Fibroblast of gingiva (primary cell): ENCODE results near the gene TJP3.

Source experiments
- DNase-seq: peaks from one replicate; pipeline ENCODE4 v3.0.0-alpha.2; 2011; ENCODE audit warnings: low read depth

The TJP3 gene

DNA sequence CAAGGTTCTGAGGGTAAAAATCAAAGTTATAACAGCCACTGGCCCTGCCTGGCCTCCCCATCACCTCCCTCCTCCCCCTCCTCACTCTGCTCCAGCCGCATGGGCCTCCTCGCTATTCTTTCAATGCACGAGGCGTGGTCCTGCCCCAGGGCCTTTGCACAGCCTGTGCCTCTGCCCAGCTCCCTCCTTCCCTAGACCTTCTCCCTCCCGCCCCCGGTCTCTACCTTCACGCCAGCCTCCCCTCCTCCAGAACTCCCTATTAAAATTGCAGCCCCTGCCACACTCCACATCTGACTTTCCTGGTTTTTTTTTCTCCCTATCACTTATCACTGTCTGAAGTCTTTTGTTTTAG lies 60.5 kb downstream of the TJP3 start:
- no peak for DNase-seq

DNA sequence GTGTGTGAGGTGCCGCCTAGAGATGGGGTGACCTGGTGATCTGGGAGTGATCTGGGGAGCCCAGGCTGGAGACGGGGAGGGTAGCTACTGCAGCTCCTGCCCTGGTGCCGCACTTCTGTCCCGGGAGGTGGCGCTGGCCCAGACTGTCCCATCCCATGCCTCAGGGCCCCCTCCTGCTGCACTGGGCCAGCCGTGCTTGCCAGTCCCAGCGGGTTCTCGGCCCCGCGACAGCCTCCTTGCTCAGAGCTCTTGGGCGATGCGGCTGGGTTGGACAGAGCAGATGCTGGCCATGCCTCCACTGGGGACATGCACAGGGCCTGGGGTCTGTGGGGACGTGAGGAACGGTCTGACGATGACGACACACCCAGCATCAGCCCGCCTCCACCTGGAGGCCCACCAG lies 61.3 kb downstream of the TJP3 start:
- no peak for DNase-seq

DNA sequence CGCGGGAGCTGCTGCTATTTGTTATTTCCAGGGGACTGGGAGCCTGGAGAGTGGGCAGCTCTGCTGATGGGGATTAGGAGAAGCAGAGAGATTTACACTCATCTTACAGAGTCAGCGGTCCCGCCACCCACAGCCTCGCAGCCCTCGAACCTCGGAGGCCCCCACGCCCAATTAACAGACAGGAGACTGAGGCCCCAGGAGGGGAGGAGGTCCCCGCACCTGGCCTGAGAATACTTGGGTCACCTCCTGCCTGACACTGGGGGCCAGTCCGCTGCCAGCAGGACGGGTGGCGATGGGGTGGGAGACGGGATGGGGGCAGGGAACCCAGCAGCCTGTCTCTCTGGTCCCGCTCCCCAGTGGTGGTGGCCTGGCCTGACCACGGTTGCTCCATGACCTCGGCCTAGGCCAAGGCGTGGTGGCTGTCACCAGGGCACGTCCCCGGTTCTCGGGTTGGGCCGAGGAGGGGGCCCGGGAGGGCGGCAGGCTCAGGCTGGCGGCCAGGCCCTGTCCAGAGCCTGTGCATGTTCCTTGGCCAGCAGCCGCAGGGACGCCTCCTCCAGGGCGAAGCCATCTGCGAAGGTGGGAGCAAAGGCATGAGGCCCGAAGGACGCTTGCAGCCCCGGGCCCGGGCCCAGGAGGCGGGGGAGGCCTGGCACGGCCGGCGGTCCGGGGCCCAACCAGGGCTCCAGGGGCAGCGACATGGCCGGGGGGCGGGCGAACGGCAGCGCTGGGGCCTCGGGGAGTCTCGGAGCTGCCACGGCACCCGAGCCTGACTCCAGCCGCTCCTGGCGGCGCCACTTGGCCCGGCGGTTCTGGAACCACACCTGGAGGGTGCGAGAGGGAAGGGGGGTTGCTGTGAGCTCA lies 62.2 kb downstream of the TJP3 start:
- no peak for DNase-seq

DNA sequence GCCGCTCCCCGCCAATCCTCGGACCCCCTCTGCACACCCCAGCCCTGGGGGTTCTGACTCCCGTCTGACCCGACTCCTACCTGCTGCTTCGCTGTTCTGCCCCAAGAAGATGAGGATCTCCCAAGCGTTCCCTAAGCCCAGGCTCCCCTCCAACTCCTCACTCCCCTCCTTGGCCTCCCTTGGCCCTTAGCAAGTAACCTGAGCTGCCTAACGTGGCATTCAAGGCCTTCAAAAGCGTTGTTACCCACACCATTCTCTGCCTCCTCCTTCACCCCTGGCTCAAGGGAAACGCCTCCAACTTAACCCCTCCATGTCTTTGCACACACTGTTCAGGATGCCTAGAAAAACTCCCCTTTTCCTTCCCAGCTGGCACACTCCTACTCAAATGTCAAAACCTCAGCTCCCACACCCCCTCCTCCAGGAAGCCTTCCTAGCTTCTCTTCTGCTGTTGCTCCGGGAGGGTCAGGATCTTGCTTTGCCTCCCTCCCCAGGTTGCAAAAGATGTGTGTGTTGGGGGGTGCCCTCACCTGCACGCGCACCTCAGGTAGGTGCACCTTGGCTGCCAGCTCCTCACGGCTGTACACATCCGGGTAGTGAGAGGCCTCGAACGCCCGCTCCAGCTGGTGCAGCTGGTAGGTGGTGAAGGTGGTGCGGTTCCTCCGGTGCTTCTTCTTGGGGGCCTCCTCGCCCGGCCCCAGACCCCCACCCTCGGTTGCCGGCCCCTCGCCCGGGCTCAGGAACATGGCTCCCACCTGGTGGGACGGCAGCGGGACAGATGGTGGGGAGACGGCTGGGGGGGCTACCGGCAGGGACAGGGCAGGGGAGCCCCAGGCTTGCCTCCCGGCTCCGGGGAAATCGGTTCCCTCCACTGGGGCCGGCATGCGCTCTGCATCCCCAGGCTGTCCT lies 63.1 kb downstream of the TJP3 start:
- DNase-seq, result no peak

DNA sequence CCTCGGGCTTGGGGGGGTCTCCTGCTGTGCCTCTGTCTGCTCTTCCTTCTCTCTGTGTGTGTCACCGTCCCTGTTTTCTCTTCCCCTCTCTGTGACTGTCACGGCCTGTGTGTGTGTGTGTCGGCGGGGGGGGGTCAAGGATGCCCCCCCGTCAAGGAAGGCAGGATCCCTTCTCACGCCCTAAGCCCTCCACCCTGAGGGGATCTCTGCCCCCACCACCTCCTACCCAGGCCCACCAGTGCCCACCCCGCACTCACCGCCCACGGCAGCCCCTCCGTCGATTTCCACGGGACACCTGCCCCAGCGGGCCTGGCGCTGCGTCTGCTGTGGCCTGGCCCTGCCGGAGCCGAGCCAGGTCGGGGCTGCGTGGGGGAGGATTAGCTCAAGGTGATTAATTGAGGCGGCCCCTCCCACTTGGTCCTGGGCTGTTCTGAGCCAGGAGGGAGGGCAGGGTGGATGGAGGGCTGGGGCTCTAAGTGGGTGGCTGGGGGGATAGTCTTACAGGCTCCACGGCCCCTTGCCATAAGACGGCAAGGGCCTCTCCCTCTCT lies 63.8 kb downstream of the TJP3 start, which contains the start of gene RAX2:
RAX2 (minus strand) TSS at position 323 of the 550 bp plus-strand sequence. CDS start 486 bp downstream, outside the sequence.
- no peak for DNase-seq

DNA sequence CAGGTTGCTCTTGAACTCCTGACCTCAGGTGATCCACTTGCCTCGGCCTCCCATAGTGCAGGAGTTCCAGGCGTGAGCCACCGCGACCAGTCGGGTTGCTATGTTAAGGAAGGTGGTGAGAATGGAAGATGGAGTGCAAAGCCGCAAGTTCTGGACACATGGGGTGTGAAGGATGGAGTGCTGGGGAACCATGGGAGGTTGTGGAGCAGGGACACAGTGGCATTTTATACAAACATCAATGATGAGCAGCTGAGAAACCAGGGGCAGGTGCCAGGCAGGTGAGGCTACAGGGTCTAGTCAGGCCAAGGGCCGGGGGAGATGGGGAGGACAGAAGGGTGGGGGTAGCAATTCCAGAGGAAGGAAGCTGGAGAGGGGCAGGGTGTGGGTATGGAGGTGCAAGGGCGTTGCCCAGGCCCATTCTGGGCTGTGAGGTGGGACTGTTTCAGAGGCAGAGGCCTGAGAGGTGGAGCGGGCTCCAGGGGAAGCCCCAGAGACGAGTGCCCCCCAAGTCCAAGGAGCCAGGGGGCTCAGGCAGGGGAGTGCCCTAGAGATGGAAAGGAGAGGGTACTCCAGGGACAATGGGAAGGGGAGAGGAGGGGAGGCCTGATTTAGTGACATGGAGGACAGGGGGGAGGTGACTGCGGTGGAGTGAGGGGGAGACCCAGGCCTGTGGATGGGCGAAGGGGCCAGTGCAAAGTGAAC lies 65.8 kb downstream of the TJP3 start:
- no peak for DNase-seq

DNA sequence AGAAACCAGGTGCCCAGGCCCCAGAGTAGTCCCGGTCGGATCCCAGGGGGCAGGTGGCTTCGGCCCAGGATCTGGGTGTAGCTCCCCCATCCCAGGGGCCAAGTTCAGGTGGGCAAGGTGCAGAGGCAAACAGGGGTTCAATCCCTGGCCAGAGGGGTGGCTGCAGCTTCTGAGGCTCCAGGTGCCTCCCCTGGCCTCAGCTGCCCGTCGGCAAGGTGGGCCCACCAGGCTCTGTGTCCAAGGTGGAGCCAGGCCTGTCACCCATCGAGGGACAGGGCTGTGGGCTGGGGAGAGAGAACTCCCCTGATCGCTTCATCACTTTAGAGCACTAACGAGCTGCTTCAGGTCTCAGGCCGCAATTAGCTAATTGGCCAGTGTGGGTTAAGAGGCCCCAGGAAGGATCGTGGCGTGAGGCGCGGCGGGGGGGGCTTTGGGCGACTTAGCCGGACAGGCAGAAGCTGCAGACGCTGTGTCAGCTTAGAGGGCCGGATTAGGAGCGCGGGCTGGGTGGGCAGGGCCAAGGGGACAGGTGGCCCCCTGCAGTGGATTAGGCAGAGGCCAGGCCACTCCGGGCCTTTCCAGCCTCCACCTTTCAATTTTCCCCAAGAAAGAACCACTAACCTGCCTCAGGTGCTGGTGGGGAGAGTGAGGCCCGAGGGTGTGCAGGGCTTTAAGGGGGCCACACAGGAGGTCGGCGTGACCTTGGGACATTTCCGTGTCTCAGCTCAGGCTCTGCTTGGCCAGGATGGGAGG lies 66.6 kb downstream of the TJP3 start:
- no peak for DNase-seq

DNA sequence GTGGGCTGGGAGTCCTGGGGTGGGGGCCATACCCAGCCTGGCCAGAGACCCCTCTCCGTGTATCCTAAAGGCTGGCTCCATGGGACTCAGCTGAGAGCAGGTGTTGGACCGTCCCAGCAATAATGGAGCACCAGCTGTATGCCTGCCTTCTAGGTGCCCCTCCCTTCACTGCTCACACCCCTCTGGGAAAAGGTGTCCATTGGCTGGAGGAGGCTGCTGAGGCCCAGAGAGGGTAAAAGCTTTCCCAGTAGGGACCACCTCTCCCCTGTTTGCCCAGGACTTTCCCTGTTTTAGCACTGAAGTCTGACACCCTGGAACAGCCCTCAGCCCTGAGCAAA lies 67.2 kb downstream of the TJP3 start:
- no peak for DNase-seq

DNA sequence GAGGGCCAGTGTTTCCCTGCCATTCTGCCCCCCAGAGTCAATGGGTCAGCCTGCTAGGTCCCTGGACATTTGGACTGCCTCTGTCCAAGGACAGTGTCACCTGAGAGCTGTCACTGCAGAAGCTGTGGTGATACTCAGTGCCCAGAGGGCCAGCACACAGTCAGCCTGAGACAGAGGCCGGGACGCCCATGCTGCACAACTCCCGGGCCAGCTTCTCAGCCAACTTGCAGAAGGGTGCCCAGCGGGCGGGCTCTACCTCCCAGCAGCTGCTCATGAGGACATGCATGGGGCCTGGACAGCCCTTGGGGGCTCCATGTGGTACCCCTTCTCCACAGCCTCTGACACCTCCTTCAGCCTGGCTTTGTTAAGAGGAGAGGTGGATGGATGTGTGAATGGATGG lies 67.6 kb downstream of the TJP3 start:
- DNase-seq, result no peak

DNA sequence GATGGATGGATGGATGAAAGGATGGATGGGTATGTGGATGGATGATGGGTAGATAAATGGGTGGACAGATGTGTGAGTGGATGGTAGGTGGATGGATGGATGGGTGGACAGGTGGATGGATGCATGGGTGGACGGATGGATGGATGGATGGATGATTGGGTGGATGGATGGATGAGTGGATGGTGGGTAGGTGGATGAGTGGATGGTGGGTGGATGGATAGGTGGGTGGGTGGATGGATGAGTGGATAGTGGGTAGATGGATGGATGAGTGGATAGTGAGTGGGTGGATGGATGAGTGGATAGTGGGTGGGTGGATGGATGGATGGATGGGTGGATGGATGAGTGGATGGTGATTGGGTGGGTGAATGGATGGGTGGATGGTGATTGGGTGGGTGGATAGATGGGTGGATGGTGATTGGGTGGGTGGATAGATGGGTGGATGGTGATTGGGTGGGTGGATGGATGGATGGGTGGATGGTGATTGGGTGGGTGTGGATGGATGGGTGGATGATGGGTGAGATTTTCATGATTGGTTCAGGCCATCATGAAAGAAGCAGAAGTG lies 68.4 kb downstream of the TJP3 start:
- DNase-seq, result no peak

DNA sequence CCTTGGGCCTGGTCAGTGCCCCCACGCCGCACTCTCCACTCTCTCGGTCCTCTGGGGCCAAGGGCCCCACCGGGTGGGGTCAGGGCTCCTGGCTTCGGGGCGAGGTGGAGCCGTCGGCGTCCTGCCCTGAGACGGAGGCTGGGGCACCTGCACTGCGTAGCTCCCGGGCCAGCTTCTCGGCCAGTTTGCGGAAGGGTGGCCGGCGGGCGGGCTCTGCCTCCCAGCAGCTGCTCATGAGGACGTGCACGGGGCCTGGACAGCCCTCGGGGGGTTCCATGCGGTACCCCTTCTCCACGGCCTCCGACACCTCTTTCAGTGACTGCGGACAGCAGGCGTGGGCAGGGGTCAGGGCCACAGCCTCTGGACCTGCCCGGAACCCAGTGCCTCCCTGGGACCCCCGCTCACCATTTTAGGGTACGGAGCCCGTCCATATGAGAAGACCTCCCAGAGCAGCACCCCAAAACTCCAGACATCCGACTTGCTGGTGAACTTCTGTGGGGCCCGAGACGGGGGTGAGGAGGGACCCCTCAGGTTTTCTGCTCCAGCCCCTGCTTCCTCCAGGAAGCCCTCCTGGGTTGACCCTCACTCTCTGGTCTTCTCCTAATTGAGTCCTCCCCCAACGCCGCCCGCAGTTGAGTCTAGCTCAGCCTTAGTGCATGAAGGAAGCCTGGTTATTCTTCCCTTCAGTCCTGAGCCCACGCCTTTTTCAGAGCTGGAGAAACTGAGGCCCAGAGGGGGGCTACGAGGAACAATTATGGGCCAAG lies 70.1 kb downstream of the TJP3 start:
- no peak for DNase-seq

DNA sequence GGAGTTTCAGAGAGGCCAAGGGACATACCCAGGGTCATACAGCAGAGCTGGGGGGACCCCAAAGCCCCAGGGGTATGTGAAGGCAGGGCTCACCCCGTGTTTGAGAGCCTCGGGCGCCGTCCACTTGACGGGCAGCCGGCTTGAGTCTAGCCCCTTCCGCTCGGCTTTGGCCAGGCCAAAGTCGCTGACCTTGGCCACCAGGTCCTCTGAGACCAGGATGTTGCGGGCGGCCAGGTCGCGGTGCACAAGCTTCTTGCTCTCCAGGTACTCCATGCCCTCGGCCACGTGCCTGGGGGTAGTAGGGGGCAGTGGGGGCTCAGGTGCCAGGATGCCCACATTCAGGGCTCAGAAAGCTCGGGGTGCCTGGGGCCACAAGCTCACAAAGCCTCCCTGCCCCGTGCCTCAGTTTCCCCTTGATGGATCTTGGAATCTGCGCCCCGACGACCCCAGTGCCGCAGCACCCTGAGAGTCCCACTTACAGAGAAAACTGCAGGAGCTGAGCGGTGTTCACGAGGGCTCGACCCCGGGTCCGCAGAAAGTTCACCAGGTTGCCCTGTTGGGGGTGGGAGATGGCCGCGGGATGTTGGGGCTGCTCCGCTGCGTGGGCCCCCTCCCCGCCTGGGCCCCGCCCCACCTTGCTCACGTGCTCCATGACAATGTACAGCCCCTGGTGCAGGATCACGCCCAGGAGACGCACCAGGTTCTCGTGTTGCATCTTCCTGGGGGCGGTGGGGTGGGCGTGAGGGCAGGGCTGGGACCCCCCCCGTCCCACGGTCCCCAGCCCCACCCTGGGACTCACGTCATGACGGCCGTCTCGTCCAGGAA lies 70.9 kb downstream of the TJP3 start:
- DNase-seq, result no peak

DNA sequence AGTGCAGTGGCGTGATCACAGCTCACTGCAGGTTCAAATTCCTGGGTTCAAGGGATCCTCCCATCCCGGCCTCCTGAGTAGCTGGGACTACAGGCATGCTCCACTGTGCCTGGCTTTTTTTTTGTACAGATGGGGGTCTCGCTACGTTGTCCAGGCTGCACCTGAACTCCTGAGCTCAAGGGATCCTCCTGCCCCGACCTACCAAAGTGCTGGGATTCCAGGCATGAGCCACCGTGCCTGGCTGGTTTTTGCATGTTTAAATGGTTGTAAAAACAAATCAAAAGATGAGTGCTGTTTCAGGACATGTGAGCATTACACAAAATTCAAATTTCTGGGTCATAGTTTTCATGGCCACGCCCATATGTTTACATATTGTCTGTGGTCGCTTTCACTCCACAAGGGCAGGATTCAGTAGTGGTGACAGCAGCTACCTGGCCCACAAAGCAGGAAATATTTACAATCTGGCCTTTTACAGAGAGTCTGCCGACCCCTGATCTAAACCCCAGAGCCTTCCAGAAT lies 72.7 kb downstream of the TJP3 start:
- DNase-seq, result no peak

DNA sequence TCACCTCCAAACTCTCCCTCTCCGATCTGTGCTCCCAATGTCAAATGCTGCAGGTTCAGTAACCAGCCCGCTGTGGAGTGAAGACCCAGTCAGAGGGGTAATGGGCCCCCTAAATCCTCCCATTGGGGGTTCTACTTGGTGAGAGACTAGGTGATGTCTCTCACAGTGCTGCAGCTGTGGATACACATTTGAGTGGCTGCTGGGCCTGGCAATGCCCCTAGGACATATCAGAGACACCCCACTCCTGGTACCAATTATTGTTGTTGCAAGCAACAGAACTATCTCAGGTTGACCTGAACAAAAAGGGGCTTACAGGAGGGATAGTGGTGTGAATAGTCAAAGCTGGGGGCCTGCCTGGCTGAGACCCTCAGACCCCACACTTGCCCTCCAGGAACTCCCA lies 73.4 kb downstream of the TJP3 start:
- DNase-seq, result no peak

DNA sequence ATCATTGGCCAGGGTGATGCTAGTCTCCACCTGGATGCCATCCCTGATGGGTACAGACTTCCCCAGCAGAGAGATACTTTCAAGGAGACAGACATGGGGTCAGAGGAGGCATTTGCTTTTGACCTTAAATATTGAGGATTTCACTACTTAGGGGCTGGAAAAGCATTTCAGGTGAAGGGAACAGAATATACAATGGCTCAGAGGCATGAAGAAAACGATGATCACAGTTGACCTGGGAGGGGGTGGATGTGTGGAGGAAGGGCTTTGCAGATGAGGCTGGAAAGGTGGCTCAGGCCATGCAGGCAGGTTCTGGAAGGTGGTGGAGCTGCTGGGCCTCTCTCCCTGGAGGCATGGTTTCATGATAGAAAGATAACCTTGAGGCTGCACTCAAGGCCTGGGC lies 74.1 kb downstream of the TJP3 start:
- DNase-seq, result no peak

DNA sequence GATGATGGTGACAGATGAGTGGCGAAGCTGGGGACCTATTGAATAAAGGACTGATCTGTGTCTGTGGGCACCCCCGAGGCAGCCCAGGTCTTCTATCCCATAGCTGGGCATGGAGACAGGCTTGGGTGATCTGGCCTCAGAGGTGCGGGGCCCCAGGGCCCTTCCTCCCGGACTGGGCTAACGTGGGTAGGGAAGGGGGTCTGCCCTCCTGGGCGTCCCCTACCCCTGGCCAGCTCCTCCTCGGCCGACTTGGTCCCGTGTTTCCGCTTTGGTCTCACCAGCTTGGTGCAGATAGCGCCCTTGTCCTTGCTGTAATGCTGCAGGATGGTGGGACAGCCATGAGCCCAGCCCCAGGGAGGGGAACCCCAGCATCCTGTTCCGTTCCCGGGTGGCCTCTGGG lies 74.7 kb downstream of the TJP3 start:
- DNase-seq, result no peak

DNA sequence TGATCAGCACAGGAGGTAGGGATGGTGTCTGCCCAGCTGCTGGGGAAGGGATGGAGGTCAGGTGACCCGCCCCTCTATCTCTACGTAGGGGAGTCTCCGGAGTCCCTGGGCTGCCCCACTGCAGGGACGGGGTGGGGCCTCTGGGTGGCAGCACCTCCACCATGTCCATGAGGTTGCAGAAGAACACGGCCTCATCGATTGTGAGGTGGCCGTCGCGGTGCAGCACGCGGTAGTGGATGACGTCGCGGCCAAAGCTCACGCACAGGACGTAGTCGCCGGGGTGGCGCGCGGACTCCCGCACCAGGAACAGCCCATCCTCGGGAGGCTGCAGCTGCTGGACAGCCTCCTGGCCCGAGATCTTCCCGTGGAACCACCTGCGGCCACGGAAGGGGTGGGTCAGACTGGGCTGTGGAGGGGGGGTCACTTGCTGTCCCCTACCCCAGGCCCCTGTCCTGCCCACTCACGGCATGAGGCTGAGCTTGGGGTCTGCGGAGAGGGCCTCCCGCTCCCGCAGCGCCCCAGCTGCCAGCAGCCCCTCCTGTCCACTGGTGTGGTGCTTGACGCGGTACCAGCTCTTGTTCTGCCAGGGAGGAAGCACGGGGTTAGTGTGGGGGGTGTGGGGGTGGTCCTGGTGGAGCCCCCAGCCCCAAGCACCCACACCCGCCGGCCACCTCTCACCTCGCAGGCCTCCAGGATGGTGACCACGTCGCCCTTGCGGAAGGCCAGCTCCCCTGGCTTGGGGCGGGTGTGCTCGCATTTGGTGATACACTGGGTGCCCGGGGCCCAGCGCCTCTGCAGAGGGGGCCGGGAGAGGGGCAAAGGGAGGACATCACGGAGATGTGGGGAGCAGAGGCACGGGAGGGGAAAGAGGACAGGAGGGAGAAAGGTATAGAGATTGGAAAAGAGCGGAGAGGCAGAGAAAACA lies 75.7 kb downstream of the TJP3 start:
- no peak for DNase-seq
